Psoas muscle (tissue), 8 donors: Measurements from ENCODE around the gene TOR1A. TPM values are rescaled to one million over a fixed set of nuclear protein-coding genes. Genes with fewer than 3 reads are reported as not detected.
"Not testable (repeated sequence)": the region's sequence is repeated elsewhere in the genome, so short reads cannot be mapped to it uniquely, and the experiment has no call there.

Experiments
- ATAC-seq, 4 donors: fragments of 200-7000 bp; cut with Tn5 transposase; one replicate each; pipeline ENCODE4 v1.9.1; 2020; ENCODE audit warnings: moderate library complexity in 3 of 4, mild to moderate bottlenecking in 2 of 4
- DNase-seq, 2 donors: peaks; one replicate each; pipeline ENCODE4 v3.0.0-alpha.2; 2020
- H3K27ac ChIP-seq: fragments of 200-600 bp; one replicate; pipeline ENCODE4 v1.8.0; 2022
- H3K27me3 ChIP-seq, 3 donors: fragments of 200-600 bp in 1 of 3; one replicate each; pipeline versions ENCODE4 v1.6.1 to v1.8.0; 2013 to 2022; ENCODE audit warnings: low read length in 2 of 3, mild to moderate bottlenecking in 2 of 3, moderate library complexity in 1 of 3; ENCODE audit not compliant: insufficient read depth in 3 of 3
- H3K36me3 ChIP-seq, 2 donors: fragments of 200-600 bp in 1 of 2; one replicate each; pipeline versions ENCODE4 v1.6.1 to v1.8.0; 2013 to 2022; ENCODE audit warnings: low read depth in 1 of 2, mild to moderate bottlenecking in 1 of 2, moderate library complexity in 1 of 2; ENCODE audit not compliant: insufficient read depth in 1 of 2
- H3K4me1 ChIP-seq: fragments of 200-600 bp; one replicate; pipeline ENCODE4 v1.8.0; 2022
- H3K4me3 ChIP-seq: fragments of 200-600 bp; one replicate; pipeline ENCODE4 v1.8.0; 2022; ENCODE audit warnings: mild to moderate bottlenecking
- H3K9me3 ChIP-seq: fragments of 200-600 bp; one replicate; pipeline ENCODE4 v1.8.0; 2022
- WGBS, 3 donors: extraction: QIAGEN DNeasy Blood & Tissue Kit; methylation state at CpG; one replicate each; pipeline versions ENCODE4 v1.1.6 to v1.1.7; 2013; 5-methylcytosine and 5-hydroxymethylcytosine counted together
- intact Hi-C, 2 donors: fragments of 100-400 bp; cut with DNase I; formaldehyde crosslinking; loops; one replicate each; pipeline versions ENCODE4 v1.11.0 to v1.14.2; 2022
- polyA plus RNA-seq, 3 donors: library from polyadenylated mRNA; stranded (reverse); fragments of 200-250 nt; gene quantifications; one replicate each; pipeline ENCODE4 v1.2.3, GENCODE V29; 2013
- total RNA-seq, 4 donors: library from RNA; stranded (reverse); fragmentation: NEBNext Ultra II Directional in 2 of 4; extraction: Animal tissue kit (Norgen Biotek cat#: 25700) in 2 of 4; gene quantifications; one replicate each; pipeline versions ENCODE4 v1.2.1 to v1.2.4, GENCODE V29; 2021 to 2023
- TF ChIP-seq, protein P1 (sequence below): fragments of 200-600 bp; IDR thresholded peaks from one replicate; pipeline ENCODE4 v1.8.0; 2022; ENCODE audit warnings: antibody characterized with exemption
- donor health status: healthy with polysubstance abuse.
- donor health status: DM: no; HTN: no; CAD: no; lungs with moderate emphysema.
- donor health status: Bipolar disorder and iron deficiency.
- donor health status: healthy.
- donor health status: DM: yes; HTN: yes; CAD: no.
- donor health status: DM: no; HTN: no; CAD: no.
- donor health status: DM: no; HTN: no; CAD: no.
- donor health status: DM: yes; HTN: yes; CAD: no.

Gene TOR1A
- total and polyA plus RNA-seq, 7 donors = 10.4 to 25.4 (median 17.9) TPM

- intact Hi-C loops = no loop called here
- WGBS, 3 donors = 55 to 61% (median 56%) methylated on average over 6 of the region's 6 CpGs
Measured at GRCh38 chr9:129798973-129799372, 25.0 kb downstream of the TOR1A start.

GRCh38 chr9:129796029-129796428 is 27.9 kb downstream of the TOR1A start:
- H3K27me3 ChIP-seq = peaks cover 0 to 14% (median 0%) of the 10 kb centered on the region in 3 donors
- H3K27ac ChIP-seq, ATAC-seq, DNase-seq, intact Hi-C loops, H3K9me3 ChIP-seq, H3K4me3 ChIP-seq, H3K36me3 ChIP-seq, H3K4me1 ChIP-seq: not testable (repeated sequence)
- 64 to 69% (median 65%) methylated on average over 2 of the region's 2 CpGs for WGBS, 3 donors

More at GRCh38 chr9:129798973-129799372, 25.0 kb downstream of the TOR1A start:
- H3K36me3 ChIP-seq = no peaks in the 10 kb centered on the region
- H3K4me1 ChIP-seq = peaks cover 3% of the 10 kb centered on the region
- H3K27ac ChIP-seq = no peak overlapping the region
- H3K9me3 ChIP-seq = no peaks in the 10 kb centered on the region
- ATAC-seq (no peak), DNase-seq (no peak)
- H3K4me3 ChIP-seq = no peak overlapping the region
- TF ChIP-seq, protein P1, sequence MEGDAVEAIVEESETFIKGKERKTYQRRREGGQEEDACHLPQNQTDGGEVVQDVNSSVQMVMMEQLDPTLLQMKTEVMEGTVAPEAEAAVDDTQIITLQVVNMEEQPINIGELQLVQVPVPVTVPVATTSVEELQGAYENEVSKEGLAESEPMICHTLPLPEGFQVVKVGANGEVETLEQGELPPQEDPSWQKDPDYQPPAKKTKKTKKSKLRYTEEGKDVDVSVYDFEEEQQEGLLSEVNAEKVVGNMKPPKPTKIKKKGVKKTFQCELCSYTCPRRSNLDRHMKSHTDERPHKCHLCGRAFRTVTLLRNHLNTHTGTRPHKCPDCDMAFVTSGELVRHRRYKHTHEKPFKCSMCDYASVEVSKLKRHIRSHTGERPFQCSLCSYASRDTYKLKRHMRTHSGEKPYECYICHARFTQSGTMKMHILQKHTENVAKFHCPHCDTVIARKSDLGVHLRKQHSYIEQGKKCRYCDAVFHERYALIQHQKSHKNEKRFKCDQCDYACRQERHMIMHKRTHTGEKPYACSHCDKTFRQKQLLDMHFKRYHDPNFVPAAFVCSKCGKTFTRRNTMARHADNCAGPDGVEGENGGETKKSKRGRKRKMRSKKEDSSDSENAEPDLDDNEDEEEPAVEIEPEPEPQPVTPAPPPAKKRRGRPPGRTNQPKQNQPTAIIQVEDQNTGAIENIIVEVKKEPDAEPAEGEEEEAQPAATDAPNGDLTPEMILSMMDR = no peak
- H3K27me3 ChIP-seq = peaks cover 0 to 10% (median 0%) of the 10 kb centered on the region in 3 donors

- WGBS, 3 donors = 80 to 92% (median 84%) methylated on average over 8 of the region's 8 CpGs
- DNase-seq = no peak
- H3K4me3 ChIP-seq = no peak overlapping the region
Measured at GRCh38 chr9:129794549-129794948, 29.4 kb downstream of the TOR1A start.

DNA sequence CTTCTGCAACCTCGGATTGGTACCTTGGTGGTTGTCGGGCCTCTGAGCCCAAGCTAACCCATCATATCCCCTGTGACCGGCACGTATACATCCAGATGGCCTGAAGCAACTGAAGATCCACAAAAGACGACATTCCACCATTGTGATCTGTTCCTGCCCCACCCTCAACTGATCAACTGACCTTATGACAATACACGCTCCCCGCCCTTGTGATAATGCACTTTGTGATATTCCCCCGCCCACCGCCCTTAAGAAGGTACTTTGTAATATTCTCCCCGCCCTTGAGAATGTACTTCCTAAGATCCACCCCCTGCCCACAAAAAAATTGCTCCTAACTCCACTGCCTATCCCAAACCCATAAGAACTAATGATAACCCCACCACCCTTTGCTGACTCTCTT is 37.5 kb downstream of the TOR1A start:
- ATAC-seq (no peak), DNase-seq (no peak)
- Histone ChIP-seq H3K27me3 (peaks cover 0 to 11% (median 0%) of the 10 kb centered on the region in 3 donors), H3K9me3 (no peaks in the 10 kb centered on the region), H3K4me3 (no peak overlapping the region), H3K27ac (no peak overlapping the region), H3K4me1 (no peaks in the 10 kb centered on the region), H3K36me3 (no peaks in the 10 kb centered on the region)
- TF ChIP-seq, protein P1 = no peak
- intact Hi-C loops = loop anchor here (5.0 to 10.0 kb wide), 2 partner anchors 642 to 654 kb away; no protein-coding TSS in a partner anchor
- 78 to 79% (median 79%) methylated on average over 10 of the region's 10 CpGs for WGBS, 3 donors

More at GRCh38 chr9:129794549-129794948, 29.4 kb downstream of the TOR1A start:
- no peak for ATAC-seq
- TF ChIP-seq, protein P1 = no peak
- no peak overlapping the region for H3K27ac ChIP-seq
- peaks cover 0 to 19% (median 0%) of the 10 kb centered on the region in 3 donors for H3K27me3 ChIP-seq
- no peaks in the 10 kb centered on the region for H3K4me1 ChIP-seq
- intact Hi-C loops = no loop called here
- no peaks in the 10 kb centered on the region for H3K36me3 ChIP-seq
- H3K9me3 ChIP-seq = no peaks in the 10 kb centered on the region

- Histone ChIP-seq H3K27me3 (peaks cover 0 to 11% (median 0%) of the 10 kb centered on the region in 3 donors), H3K4me3 (no peak overlapping the region), H3K9me3 (no peaks in the 10 kb centered on the region), H3K27ac (no peak overlapping the region), H3K4me1 (no peaks in the 10 kb centered on the region), H3K36me3 (no peaks in the 10 kb centered on the region)
- intact Hi-C loops = loop anchor here (5.0 to 10.0 kb wide), 2 partner anchors 641 to 654 kb away; no protein-coding TSS in a partner anchor
- no peak for DNase-seq
- WGBS, 3 donors = 75 to 85% (median 83%) methylated on average over 1 of the region's 1 CpG
- TF ChIP-seq, protein P1 = no peak
- ATAC-seq = no peak
Measured at GRCh38 chr9:129785866-129786265, 38.1 kb downstream of the TOR1A start.

- H3K4me1 ChIP-seq, ATAC-seq, H3K36me3 ChIP-seq, H3K4me3 ChIP-seq, H3K9me3 ChIP-seq, DNase-seq, H3K27ac ChIP-seq: not testable (repeated sequence)
- H3K27me3 ChIP-seq = peaks cover 0 to 11% (median 0%) of the 10 kb centered on the region in 3 donors
- 59 to 71% (median 63%) methylated on average over 11 of the region's 11 CpGs for WGBS, 3 donors
- intact Hi-C loops = loop anchor here (5.0 to 10.0 kb wide), 3 partner anchors 143 to 653 kb away; partner anchors contain the start of gene ASB6 (in 1 of the 2)
Measured at GRCh38 chr9:129784970-129785369, 39.0 kb downstream of the TOR1A start.
